HepG2 (cell line): ENCODE data around the gene SPAG4. TPM values are rescaled to one million over a fixed set of nuclear protein-coding genes. Genes with fewer than 3 reads are reported as not detected.

Experiments
- ATAC-seq: fragments of 200-7000 bp; cut with Tn5 transposase; 3 replicates; pipeline ENCODE4 v1.9.1; 2020; ENCODE audit warnings: mild to moderate bottlenecking, moderate library complexity
- BruUV-seq: library from RNA; stranded (reverse); fragments of 400-500 nt; replicated peaks from 2 replicates; lab custom pipeline; 2021; lab: Mats Ljungman, UMichigan
- CTCF ChIA-PET: fragments of 300-600 bp; formaldehyde crosslinking; extraction: SDS; loops from one replicate; lab custom pipeline; 2021; ENCODE audit warnings: low total read pairs, inconsistent platforms, low intra/inter-chr PET ratio; lab: Yijun Ruan, JAX
- POLR2A ChIA-PET: fragments of 350-600 bp; sonication (Branson Sonifier 250); formaldehyde crosslinking; loops from one replicate; lab custom pipeline; 2020; ENCODE audit warnings: antibody characterized with exemption, inconsistent platforms; lab: Yijun Ruan, JAX
- DNase-seq: peaks from one replicate; pipeline ENCODE4 v3.0.0-alpha.2; 2015; ENCODE audit warnings: low spot score
- FAIRE-seq: peaks from 3 replicates; lab custom pipeline; 2011; peaks lifted over from hg19 to GRCh38; lab: Jason Lieb, UNC
- H2AFZ ChIP-seq: one replicate; pipeline ENCODE4 v1.6.1; 2011; ENCODE audit warnings: low read length, inconsistent platforms
- H3K27ac ChIP-seq: fragments of 300-600 bp; 3 replicates; pipeline ENCODE4 v1.8.0; 2011; ENCODE audit warnings: mixed run types, mild to moderate bottlenecking, mixed read lengths, low read length, inconsistent platforms; ENCODE audit not compliant: insufficient read depth; ENCODE audit errors: extremely low read length
- H3K27me3 ChIP-seq, 2 experiments: fragments of 200-600 bp in 1 of 2; 2 replicates in 1 of 2; 3 replicates in 1 of 2; pipeline versions ENCODE4 v1.6.0 to v1.8.0; 2011; ENCODE audit warnings: low read length in 2 of 2, mild to moderate bottlenecking in 2 of 2, moderate library complexity in 2 of 2, inconsistent platforms in 1 of 2; ENCODE audit not compliant: insufficient read depth in 2 of 2, control insufficient read depth in 1 of 2
- H3K36me3 ChIP-seq, 2 experiments: fragments of 200-600 bp in 1 of 2; replicated peaks in 1 of 2; 2 replicates in 1 of 2; 3 replicates in 1 of 2; pipeline versions ENCODE4 v1.5.1 to v1.8.0; 2011; ENCODE audit warnings: low read length in 2 of 2, inconsistent platforms in 1 of 2; ENCODE audit not compliant: insufficient read depth in 2 of 2, control insufficient read depth in 1 of 2
- H3K4me1 ChIP-seq: 2 replicates; pipeline ENCODE4 v1.5.1; 2012; ENCODE audit warnings: low read length, inconsistent platforms; ENCODE audit not compliant: insufficient read depth
- H3K4me2 ChIP-seq: 2 replicates; pipeline ENCODE4 v1.6.0; 2011; ENCODE audit warnings: low read depth, low read length, inconsistent platforms
- H3K4me3 ChIP-seq, 3 experiments: fragments of 200-600 bp in 1 of 3; sonication (generic), shearing (Covaris generic) in 1 of 3; replicated peaks in 1 of 3; 2 replicates each; pipeline ENCODE4 v1.5.1; 2011 to 2016; ENCODE audit warnings: low read length in 3 of 3, inconsistent platforms in 2 of 3, low read depth in 2 of 3, mild to moderate bottlenecking in 2 of 3, control low read depth in 1 of 3, mixed read lengths in 1 of 3; ENCODE audit not compliant: insufficient read depth in 1 of 3
- H3K79me2 ChIP-seq: one replicate; pipeline ENCODE4 v1.6.1; 2011; ENCODE audit warnings: low read length, inconsistent platforms; ENCODE audit not compliant: insufficient read depth
- H3K9ac ChIP-seq: 2 replicates; pipeline ENCODE4 v1.6.0; 2011; ENCODE audit warnings: mild to moderate bottlenecking, low read depth, low read length, inconsistent platforms; ENCODE audit not compliant: insufficient read depth
- H3K9me3 ChIP-seq: 2 replicates; pipeline ENCODE4 v1.5.1; 2012; ENCODE audit warnings: mild to moderate bottlenecking, low read length
- H4K20me1 ChIP-seq: 2 replicates; pipeline ENCODE4 v1.6.0; 2011; ENCODE audit warnings: inconsistent platforms, mild to moderate bottlenecking, low read length, moderate library complexity; ENCODE audit not compliant: insufficient read depth
- CBX5 ChIP-seq: sonication (generic); formaldehyde crosslinking; IDR thresholded peaks from 2 replicates; pipeline ENCODE4 v1.4.0; 2020; ENCODE audit warnings: missing genetic modification reagents, borderline replicate concordance
- HIVEP1 ChIP-seq: sonication (generic); formaldehyde crosslinking; IDR thresholded peaks from 2 replicates; pipeline ENCODE4 v1.4.0; 2020; ENCODE audit warnings: mild to moderate bottlenecking, missing genetic modification reagents
- KLF11 ChIP-seq: IDR thresholded peaks from 2 replicates; pipeline ENCODE4 v1.6.1; 2016; ENCODE audit warnings: missing compliant biosample characterization
- ZNF276 ChIP-seq: sonication (generic); formaldehyde crosslinking; IDR thresholded peaks from 2 replicates; pipeline ENCODE4 v1.4.0; 2020; ENCODE audit warnings: mild to moderate bottlenecking, low read depth, missing genetic modification reagents
- ZNF446 ChIP-seq: sonication (generic); formaldehyde crosslinking; IDR thresholded peaks from 2 replicates; pipeline ENCODE4 v1.5.0; 2020; ENCODE audit warnings: mild to moderate bottlenecking, missing genetic modification reagents
- ZNF567 ChIP-seq: sonication (generic); formaldehyde crosslinking; IDR thresholded peaks from 2 replicates; pipeline ENCODE4 v1.8.1; 2023; ENCODE audit warnings: mild to moderate bottlenecking, missing genetic modification reagents, borderline replicate concordance
- ZNF687 ChIP-seq: sonication (generic); formaldehyde crosslinking; IDR thresholded peaks from 2 replicates; pipeline ENCODE4 v1.5.1; 2020; ENCODE audit warnings: mild to moderate bottlenecking, missing genetic modification reagents, moderate library complexity
- WGBS: methylation state at CpG from one replicate; pipeline ENCODE4 v1.1.6; 2017; ENCODE audit warnings: low lambda C conversion rate; 5-methylcytosine and 5-hydroxymethylcytosine counted together
- in situ Hi-C: cut with HindIII; loops from 2 replicates; pipeline ENCODE4 v1.10.0; 2017; ENCODE audit warnings: low pct_unique_long_range_greater_than_20kb; ENCODE audit not compliant: extremely low pct_ligation_motif_present
- intact Hi-C: fragments of 100-400 bp; cut with micrococcal nuclease; formaldehyde crosslinking; loops from one replicate; pipeline ENCODE4 v1.10.0; 2022; ENCODE audit not compliant: unreplicated experiment
- polyA plus RNA-seq, 8 experiments: library from polyadenylated mRNA; depleted of rRNA in 3 of 8; stranded (reverse) in 7 of 8; unstranded in 1 of 8; fragments of >200 nt; fragmentation: Illumina TruSeq in 4 of 8; extraction: Trizol in 4 of 8; gene quantifications; 2 replicates each; pipeline versions ENCODE4 v1.2.1 to v1.2.3, GENCODE V29; 2011 to 2016; ENCODE audit warnings: low read depth in 4 of 8, missing spikeins in 1 of 8, mixed read lengths in 1 of 8; ENCODE audit not compliant: insufficient read depth in 1 of 8
- total RNA-seq, 5 experiments: library from RNA; depleted of rRNA; stranded (reverse); fragments of >200 nt; fragmentation: Illumina TruSeq; extraction: Trizol; gene quantifications; 2 replicates each; pipeline ENCODE4 v1.2.3, GENCODE V29; 2016; ENCODE audit warnings: low read depth in 1 of 5

The SPAG4 gene
- total and polyA plus RNA-seq, 2 of the 13 experiments (the other 11 are each of a cell fraction or from before 2014, with no cell fraction given), result 5.8 to 137 TPM

- no peak overlapping the region for H3K27ac ChIP-seq
- H3K4me2 ChIP-seq, result no peak overlapping the region
- WGBS, result 51% methylated on average over 9 of the region's 9 CpGs
- BruUV-seq, result no TSS peak
- H3K4me3 ChIP-seq, result no peak overlapping the region
- in situ Hi-C loops, result loop anchor here (5.0 kb wide), 1 partner anchor 137 kb away; no protein-coding TSS in a partner anchor
- no peaks in the 10 kb centered on the region for H3K36me3 ChIP-seq
- H3K27me3 ChIP-seq, result peaks cover 3 to 30% of the 10 kb centered on the region in 2 experiments; a peak in 4 of 5 replicates
- H3K9me3 ChIP-seq, result no peaks in the 10 kb centered on the region
- FAIRE-seq, result no peak
- intact Hi-C loops, result no loop called here
- TF ChIP-seq KLF11 (CRISPR knock-in tag) (no peak), HIVEP1 (CRISPR knock-in tag) (peak; percentile 17; the same call in 1 of the 2 replicates), ZNF567 (CRISPR knock-in tag) (no peak), ZNF446 (no peak), ZNF687 (CRISPR knock-in tag) (0 out of 2 replicates have a peak, but pooled peaks have one; percentile 28), CBX5 (CRISPR knock-in tag) (no peak), ZNF276 (CRISPR knock-in tag) (0 out of 2 replicates have a peak, but pooled peaks have one; percentile 43)
- no peaks in the 10 kb centered on the region for H4K20me1 ChIP-seq
- H2AFZ ChIP-seq, result no peak overlapping the region
- H3K79me2 ChIP-seq, result no peaks in the 10 kb centered on the region
- no peak overlapping the region for H3K9ac ChIP-seq
- peaks cover 26% of the 10 kb centered on the region for H3K4me1 ChIP-seq
- ChIA-PET POLR2A (no interaction called here), CTCF (no interaction called here)
- no peak for ATAC-seq
- no peak for DNase-seq
Observed at GRCh38 chr20:35599776-35600120, 15.9 kb upstream of the SPAG4 start.
